ENCODE data around the gene NCKAP5. TPM values are rescaled to one million over a fixed set of nuclear protein-coding genes. Genes with fewer than 3 reads are reported as not detected.

The NCKAP5 gene
- total and polyA plus RNA-seq, 9 of the 15 experiments (the other 6 are each of a cell fraction or from before 2014, with no cell fraction given) = not detected

- no peak for TF ChIP-seq MXD1 (CRISPR knock-in tag; IDR thresholded peaks at IDR 0.05; ENCODE audit: borderline replicate concordance, poor library complexity, severe bottlenecking)
- TF ChIP-seq EZH2 (IDR thresholded peaks at IDR 0.05; ENCODE audit: borderline replicate concordance, low read depth, low read length) = no peak
- TF ChIP-seq BRCA1 (IDR thresholded peaks at IDR 0.05) = no peak
- no peak for TF ChIP-seq BRCA1 (CRISPR knock-in tag; IDR thresholded peaks at IDR 0.05)
- peak in 1 of 2 experiments; percentile 45 for TF ChIP-seq E2F6 (IDR thresholded peaks at IDR 0.05; ENCODE audit: borderline replicate concordance in 1 of 2, extremely low read depth in 1 of 2, insufficient read depth in 1 of 2, insufficient read length in 1 of 2, low read depth in 1 of 2, low read length in 1 of 2, poor library complexity in 1 of 2, severe bottlenecking in 1 of 2)
- no peak for TF ChIP-seq HDAC3 (IDR thresholded peaks at IDR 0.05; ENCODE audit: borderline replicate concordance, partially characterized antibody)
- TF ChIP-seq ZNF507 (tag; conservative IDR thresholded peaks at IDR 0.05) = no peak
- no peak for TF ChIP-seq ZNF449 (CRISPR knock-in tag; IDR thresholded peaks at IDR 0.05)
- no peak for TF ChIP-seq TRIM25 (IDR thresholded peaks at IDR 0.05; ENCODE audit: borderline replicate concordance)
- TF ChIP-seq ZNF699 (CRISPR knock-in tag; IDR thresholded peaks at IDR 0.05; ENCODE audit: insufficient replicate concordance) = no peak
- TF ChIP-seq PKNOX1 (IDR thresholded peaks at IDR 0.05) = no peak
- peak; percentile 52 to 56 for TF ChIP-seq NRF1 (conservative IDR thresholded peaks at IDR 0.05 in 1 of 2, IDR thresholded peaks at IDR 0.05 in 1 of 2)
- peak; percentile 46; the same call in 1 of the 2 replicates for TF ChIP-seq L3MBTL2 (IDR thresholded peaks at IDR 0.05)
- TF ChIP-seq CTCF (IDR thresholded peaks at IDR 0.05 in 2 of 3, conservative IDR thresholded peaks at IDR 0.05 in 1 of 3; ENCODE audit: insufficient read depth in 2 of 3, low read depth in 1 of 3, low read length in 3 of 3) = no peak
- no peak for TF ChIP-seq SREBF1 (IDR thresholded peaks at IDR 0.05; ENCODE audit: borderline replicate concordance, low read depth, low read length)
Observed at GRCh38 chr2:132645176-132645575, 923.1 kb downstream of the NCKAP5 start (continued).

Measured in K562 (cell line).